Caco-2 (cell line): ENCODE results near the gene RPIA. TPM values are rescaled to one million over a fixed set of nuclear protein-coding genes. Genes with fewer than 3 reads are reported as not detected.
"Not testable (repeated sequence)": the region's sequence is repeated elsewhere in the genome, so short reads cannot be mapped to it uniquely, and the experiment has no call there.

Experiments
- BruUV-seq: library from RNA; stranded (reverse); fragments of 400-500 nt; replicated peaks from 2 replicates; lab custom pipeline; 2021; lab: Mats Ljungman, UMichigan
- CTCF ChIA-PET: fragments of 300-600 bp; sonication (Branson Sonifier 250); formaldehyde crosslinking; loops from one replicate; lab custom pipeline; 2022; ENCODE audit warnings: antibody characterized with exemption; lab: Charles Lee
- POLR2A ChIA-PET: fragments of 300-600 bp; sonication (Branson Sonifier 250); formaldehyde crosslinking; loops from one replicate; lab custom pipeline; 2022; ENCODE audit warnings: antibody characterized with exemption; lab: Charles Lee
- DNase-seq, 2 experiments: peaks; one replicate each; pipeline versions ENCODE4 v3.0.0 to v3.0.0-alpha.2; 2020 to 2022
- H3K27me3 ChIP-seq: replicated peaks from 2 replicates; pipeline ENCODE4 v1.6.0; 2011; ENCODE audit warnings: low read length; ENCODE audit not compliant: control insufficient read depth, insufficient read depth
- H3K36me3 ChIP-seq: 2 replicates; pipeline ENCODE4 v1.5.1; 2011; ENCODE audit warnings: low read length; ENCODE audit not compliant: control insufficient read depth, insufficient read depth
- H3K4me1 ChIP-seq: fragments of 250-450 bp; sonication (Bioruptor Pico); 2 replicates; pipeline ENCODE4 v1.5.1; 2020; ENCODE audit warnings: mild to moderate bottlenecking
- H3K4me3 ChIP-seq: 2 replicates; pipeline ENCODE4 v1.5.1; 2011; ENCODE audit warnings: low read depth, mild to moderate bottlenecking, control low read depth, low read length
- H3K9me3 ChIP-seq: fragments of 250-450 bp; sonication (Bioruptor Pico); 2 replicates; pipeline ENCODE4 v1.5.1; 2020; ENCODE audit warnings: mild to moderate bottlenecking, moderate library complexity
- H3K27ac Mint-ChIP-seq: one replicate; pipeline ENCODE4 v1.8.0; 2022; ENCODE audit warnings: mixed read lengths; ENCODE audit not compliant: unreplicated experiment
- H3K27me3 Mint-ChIP-seq: one replicate; pipeline ENCODE4 v1.8.0; 2022; ENCODE audit warnings: mixed read lengths; ENCODE audit not compliant: insufficient read depth, unreplicated experiment
- H3K36me3 Mint-ChIP-seq: one replicate; pipeline ENCODE4 v1.8.0; 2022; ENCODE audit warnings: mild to moderate bottlenecking, mixed read lengths; ENCODE audit not compliant: insufficient read depth, unreplicated experiment
- H3K4me1 Mint-ChIP-seq: one replicate; pipeline ENCODE4 v1.8.0; 2022; ENCODE audit warnings: low read depth, mixed read lengths; ENCODE audit not compliant: unreplicated experiment
- H3K4me3 Mint-ChIP-seq: one replicate; pipeline ENCODE4 v1.8.0; 2022; ENCODE audit warnings: mild to moderate bottlenecking, moderate library complexity, mixed read lengths; ENCODE audit not compliant: unreplicated experiment
- H3K9me3 Mint-ChIP-seq: one replicate; pipeline ENCODE4 v1.8.0; 2022; ENCODE audit warnings: mixed read lengths; ENCODE audit not compliant: unreplicated experiment
- intact Hi-C: fragments of 100-400 bp; cut with micrococcal nuclease; formaldehyde crosslinking; loops from one replicate; pipeline ENCODE4 v1.10.0; 2022; ENCODE audit not compliant: unreplicated experiment
- total RNA-seq: library from RNA; stranded (reverse); gene quantifications from 2 replicates; pipeline ENCODE4 v1.2.3, GENCODE V29; 2022

The RPIA gene
- total RNA-seq, 1 experiment from 2014 or later: 33.7 TPM

- DNase-seq, H3K4me3 ChIP-seq, H3K27me3 Mint-ChIP-seq, H3K27me3 ChIP-seq, intact Hi-C loops, H3K36me3 ChIP-seq, BruUV-seq, H3K4me1 Mint-ChIP-seq, H3K9me3 ChIP-seq, POLR2A ChIA-PET, H3K4me3 Mint-ChIP-seq, H3K4me1 ChIP-seq, CTCF ChIA-PET, H3K36me3 Mint-ChIP-seq, H3K27ac Mint-ChIP-seq, H3K9me3 Mint-ChIP-seq: not testable (repeated sequence)
These were observed 104.5 kb downstream of the RPIA start for GRCh38 chr2:88795932-88796331.

GRCh38 chr2:88796523-88796922, 105.0 kb downstream of the RPIA start:
- H3K4me1 Mint-ChIP-seq, H3K4me1 ChIP-seq, H3K4me3 Mint-ChIP-seq, H3K27me3 ChIP-seq, H3K9me3 ChIP-seq, BruUV-seq, H3K4me3 ChIP-seq, POLR2A ChIA-PET, H3K27ac Mint-ChIP-seq, H3K36me3 ChIP-seq, H3K27me3 Mint-ChIP-seq, intact Hi-C loops, DNase-seq, H3K9me3 Mint-ChIP-seq, CTCF ChIA-PET, H3K36me3 Mint-ChIP-seq: not testable (repeated sequence)

- H3K4me1 Mint-ChIP-seq, intact Hi-C loops, H3K4me3 Mint-ChIP-seq, H3K27me3 Mint-ChIP-seq, BruUV-seq, POLR2A ChIA-PET, H3K4me3 ChIP-seq, H3K9me3 Mint-ChIP-seq, H3K9me3 ChIP-seq, H3K36me3 Mint-ChIP-seq, H3K4me1 ChIP-seq, H3K27ac Mint-ChIP-seq, H3K36me3 ChIP-seq, H3K27me3 ChIP-seq, DNase-seq: not testable (repeated sequence)
- CTCF ChIA-PET: interaction anchor here (1.0 kb wide), 1 partner anchor 51 kb away, joined by 3 read pairs; no protein-coding TSS in a partner anchor
These were observed 105.7 kb downstream of the RPIA start for GRCh38 chr2:88797164-88797563.

Other genes with a start within 250 kb of the RPIA start
- gene FOXI3, start 239.0 kb upstream of the RPIA start, total RNA-seq: 0.14 TPM in 1 of 2 replicates, not detected in the other
- gene EIF2AK3, start 64.2 kb upstream of the RPIA start, total RNA-seq: 24.6 and 26.8 TPM in 2 replicates